Osteoblast (primary cell): Measurements from ENCODE around the gene SAP30BP. TPM values are rescaled to one million over a fixed set of nuclear protein-coding genes. Genes with fewer than 3 reads are reported as not detected.

ENCODE experiments used
- DNase-seq: peaks from one replicate; pipeline ENCODE4 v3.0.0; 2011; ENCODE audit warnings: low spot score, mixed read lengths; ENCODE audit not compliant: insufficient read length; ENCODE audit errors: missing footprints
- H2AFZ ChIP-seq: 2 replicates; pipeline ENCODE4 v1.6.0; 2011; ENCODE audit warnings: mild to moderate bottlenecking, low read length
- H3K27ac ChIP-seq: 2 replicates; pipeline ENCODE4 v1.5.1; 2011; ENCODE audit warnings: mild to moderate bottlenecking, low read depth, low read length, moderate library complexity
- H3K27me3 ChIP-seq: 2 replicates; pipeline ENCODE4 v1.6.0; 2012; ENCODE audit warnings: mild to moderate bottlenecking, control low read depth, inconsistent platforms, low read length, moderate library complexity; ENCODE audit not compliant: insufficient read depth
- H3K36me3 ChIP-seq: 2 replicates; pipeline ENCODE4 v1.5.1; 2011; ENCODE audit warnings: mild to moderate bottlenecking, low read length, control low read depth, moderate library complexity; ENCODE audit not compliant: insufficient read depth
- H3K4me1 ChIP-seq: 2 replicates; pipeline ENCODE4 v1.5.1; 2011; ENCODE audit warnings: mild to moderate bottlenecking, low read length, control low read depth, moderate library complexity; ENCODE audit not compliant: insufficient read depth
- H3K4me2 ChIP-seq: 2 replicates; pipeline ENCODE4 v1.6.0; 2011; ENCODE audit warnings: mild to moderate bottlenecking, low read length; ENCODE audit not compliant: insufficient read depth
- H3K4me3 ChIP-seq: fragments of 200-600 bp; sonication (generic); 3 replicates; pipeline ENCODE4 v1.5.1; 2012; ENCODE audit warnings: mild to moderate bottlenecking, low read length, inconsistent platforms; ENCODE audit not compliant: insufficient read depth
- H3K79me2 ChIP-seq: 2 replicates; pipeline ENCODE4 v1.6.0; 2012; ENCODE audit warnings: mild to moderate bottlenecking, low read length, control low read depth, inconsistent platforms; ENCODE audit not compliant: insufficient read depth
- H3K9me3 ChIP-seq: 2 replicates; pipeline ENCODE4 v1.5.1; 2011; ENCODE audit warnings: low read depth, low read length, control low read depth
- H4K20me1 ChIP-seq: 2 replicates; pipeline ENCODE4 v1.6.0; 2012; ENCODE audit warnings: mild to moderate bottlenecking, low read length, control low read depth; ENCODE audit not compliant: insufficient read depth
- total RNA-seq: library from RNA; depleted of rRNA; stranded (reverse); fragments of >200 nt; gene quantifications from 2 replicates; pipeline ENCODE4 v1.2.3, GENCODE V29; 2012
- TF ChIP-seq, protein P1 (sequence below): IDR thresholded peaks from 2 replicates; pipeline ENCODE4 v1.5.1; 2011; ENCODE audit warnings: mild to moderate bottlenecking, low read depth, low read length, moderate library complexity; ENCODE audit errors: extremely low read depth

Gene SAP30BP
- total RNA-seq, 1 donor = 48.1 TPM

GRCh38 chr17:75731716-75732498 lies 64.8 kb downstream of the SAP30BP start:
- H3K4me1 ChIP-seq = no peaks in the 10 kb centered on the region
- no peaks in the 10 kb centered on the region for H3K9me3 ChIP-seq
- TF ChIP-seq, protein P1, sequence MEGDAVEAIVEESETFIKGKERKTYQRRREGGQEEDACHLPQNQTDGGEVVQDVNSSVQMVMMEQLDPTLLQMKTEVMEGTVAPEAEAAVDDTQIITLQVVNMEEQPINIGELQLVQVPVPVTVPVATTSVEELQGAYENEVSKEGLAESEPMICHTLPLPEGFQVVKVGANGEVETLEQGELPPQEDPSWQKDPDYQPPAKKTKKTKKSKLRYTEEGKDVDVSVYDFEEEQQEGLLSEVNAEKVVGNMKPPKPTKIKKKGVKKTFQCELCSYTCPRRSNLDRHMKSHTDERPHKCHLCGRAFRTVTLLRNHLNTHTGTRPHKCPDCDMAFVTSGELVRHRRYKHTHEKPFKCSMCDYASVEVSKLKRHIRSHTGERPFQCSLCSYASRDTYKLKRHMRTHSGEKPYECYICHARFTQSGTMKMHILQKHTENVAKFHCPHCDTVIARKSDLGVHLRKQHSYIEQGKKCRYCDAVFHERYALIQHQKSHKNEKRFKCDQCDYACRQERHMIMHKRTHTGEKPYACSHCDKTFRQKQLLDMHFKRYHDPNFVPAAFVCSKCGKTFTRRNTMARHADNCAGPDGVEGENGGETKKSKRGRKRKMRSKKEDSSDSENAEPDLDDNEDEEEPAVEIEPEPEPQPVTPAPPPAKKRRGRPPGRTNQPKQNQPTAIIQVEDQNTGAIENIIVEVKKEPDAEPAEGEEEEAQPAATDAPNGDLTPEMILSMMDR = no peak
- no peak overlapping the region for H3K27ac ChIP-seq
- H3K36me3 ChIP-seq = no peaks in the 10 kb centered on the region
- no peak overlapping the region for H3K4me3 ChIP-seq
- H4K20me1 ChIP-seq = no peaks in the 10 kb centered on the region
- no peak overlapping the region for H3K4me2 ChIP-seq
- no peak overlapping the region for H2AFZ ChIP-seq
- H3K79me2 ChIP-seq = no peaks in the 10 kb centered on the region
- DNase-seq = peak; percentile 45
- peaks cover 4% of the 10 kb centered on the region for H3K27me3 ChIP-seq

DNA sequence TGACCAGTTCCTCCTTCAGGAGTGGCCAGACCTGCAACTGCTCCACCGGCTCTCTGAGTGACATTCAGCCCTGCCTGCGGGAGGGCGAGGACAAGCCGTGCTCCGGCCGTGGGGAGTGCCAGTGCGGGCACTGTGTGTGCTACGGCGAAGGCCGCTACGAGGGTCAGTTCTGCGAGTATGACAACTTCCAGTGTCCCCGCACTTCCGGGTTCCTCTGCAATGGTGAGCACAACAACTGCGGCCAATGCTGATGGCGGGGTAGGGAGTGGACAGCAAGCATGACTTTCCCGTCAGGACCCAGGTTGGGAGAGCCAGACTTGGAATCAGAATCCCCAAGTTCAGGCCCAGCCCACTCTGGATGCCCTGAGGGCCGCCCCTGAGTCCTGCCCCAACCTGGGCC lies 66.3 kb downstream of the SAP30BP start:
- no peak overlapping the region for H2AFZ ChIP-seq
- no peak overlapping the region for H3K27ac ChIP-seq
- peaks cover 7% of the 10 kb centered on the region for H3K4me1 ChIP-seq
- no peaks in the 10 kb centered on the region for H4K20me1 ChIP-seq
- no peaks in the 10 kb centered on the region for H3K9me3 ChIP-seq
- no peaks in the 10 kb centered on the region for H3K36me3 ChIP-seq
- DNase-seq = no peak
- H3K4me3 ChIP-seq = no peak overlapping the region
- no peaks in the 10 kb centered on the region for H3K79me2 ChIP-seq
- no peaks in the 10 kb centered on the region for H3K27me3 ChIP-seq
- no peak overlapping the region for H3K4me2 ChIP-seq
- TF ChIP-seq, protein P1 = no peak

DNA sequence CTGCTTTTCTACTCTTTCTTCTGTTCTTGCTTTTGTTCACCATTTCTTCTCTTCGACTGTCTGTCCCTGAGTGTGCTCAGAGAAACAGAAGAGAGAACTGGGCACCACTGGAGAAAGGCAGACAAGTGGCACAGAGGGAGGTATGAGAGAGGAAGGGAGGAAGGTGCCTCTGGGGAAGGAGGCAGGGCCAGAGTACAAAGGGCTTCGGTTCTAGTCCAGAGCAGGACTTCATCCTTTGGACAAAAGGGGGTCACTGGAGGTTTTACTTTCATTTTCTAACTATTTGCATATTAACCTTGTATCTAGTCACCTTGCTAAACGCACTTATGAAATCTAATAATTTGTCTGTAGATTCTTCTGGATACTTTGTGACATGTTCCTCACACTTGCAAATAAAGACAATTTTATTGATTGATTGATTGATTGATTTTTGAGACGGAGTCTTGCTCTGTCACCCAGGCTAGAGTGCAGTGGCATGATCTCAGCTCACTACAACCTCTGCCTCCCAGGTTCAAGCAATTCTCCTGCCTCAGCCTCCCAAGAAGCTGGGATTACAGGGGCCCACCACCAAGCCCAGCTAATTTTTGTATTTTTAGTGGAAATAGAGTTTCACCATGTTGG lies 67.6 kb downstream of the SAP30BP start:
- Histone ChIP-seq H3K27ac (no peak overlapping the region), H3K4me3 (no peak overlapping the region), H3K9me3 (no peaks in the 10 kb centered on the region), H3K79me2 (no peaks in the 10 kb centered on the region), H3K27me3 (no peaks in the 10 kb centered on the region), H3K36me3 (no peaks in the 10 kb centered on the region), H2AFZ (peak overlapping the region; percentile 56), H4K20me1 (no peaks in the 10 kb centered on the region), H3K4me2 (no peak overlapping the region), H3K4me1 (peaks cover 9% of the 10 kb centered on the region)
- TF ChIP-seq, protein P1 = no peak
- DNase-seq = no peak

GRCh38 chr17:75736173-75736835 lies 69.2 kb downstream of the SAP30BP start:
- Histone ChIP-seq H3K36me3 (no peaks in the 10 kb centered on the region), H3K4me3 (no peak overlapping the region), H3K4me2 (no peak overlapping the region), H4K20me1 (no peaks in the 10 kb centered on the region), H3K79me2 (no peaks in the 10 kb centered on the region), H3K27ac (no peak overlapping the region), H3K27me3 (no peaks in the 10 kb centered on the region), H3K9me3 (no peaks in the 10 kb centered on the region), H3K4me1 (peaks cover 9% of the 10 kb centered on the region), H2AFZ (no peak overlapping the region)
- no peak for DNase-seq
- TF ChIP-seq, protein P1 = no peak
